Gastrocnemius medialis (tissue), 4 donors: ENCODE data around the gene ZAP70. TPM values are rescaled to one million over a fixed set of nuclear protein-coding genes. Genes with fewer than 3 reads are reported as not detected.

Experiments
- ATAC-seq, 2 donors: fragments of 150-250 bp; one replicate each; pipeline ENCODE4 v1.9.1; 2016
- DNase-seq, 2 donors: peaks; one replicate each; pipeline ENCODE4 v3.0.0-alpha.2; 2019
- H3K27ac ChIP-seq, 4 donors: fragments of 200-600 bp; sonication (generic); 1 replicate in 1 of 4; 2 replicates in 3 of 4; pipeline ENCODE4 v1.5.1; 2016 to 2018; ENCODE audit warnings: mild to moderate bottlenecking in 2 of 4, moderate library complexity in 1 of 4
- H3K27me3 ChIP-seq, 3 donors: fragments of 200-600 bp; sonication (generic) in 2 of 3; 1 replicate in 1 of 3; 2 replicates in 2 of 3; pipeline versions ENCODE4 v1.5.1 to v1.6.0; 2016 to 2019; ENCODE audit warnings: mild to moderate bottlenecking in 1 of 3, moderate library complexity in 1 of 3
- H3K36me3 ChIP-seq, 2 donors: fragments of 200-600 bp; sonication (generic) in 1 of 2; one replicate each; pipeline ENCODE4 v1.5.1; 2017 to 2018
- H3K4me1 ChIP-seq, 2 donors: fragments of 200-600 bp; sonication (generic) in 1 of 2; one replicate each; pipeline ENCODE4 v1.5.1; 2016 to 2017; ENCODE audit warnings: mild to moderate bottlenecking in 2 of 2
- H3K4me3 ChIP-seq, 4 donors: fragments of 200-600 bp; sonication (generic) in 3 of 4; 1 replicate in 1 of 4; 2 replicates in 3 of 4; pipeline ENCODE4 v1.5.1; 2016 to 2019; ENCODE audit warnings: mild to moderate bottlenecking in 2 of 4
- H3K9me3 ChIP-seq, 3 donors: fragments of 200-600 bp; sonication (generic) in 2 of 3; 1 replicate in 1 of 3; 2 replicates in 2 of 3; pipeline ENCODE4 v1.5.1; 2016 to 2019
- POLR2A ChIP-seq, 2 donors: fragments of 450-650 bp; IDR thresholded peaks; one replicate each; pipeline ENCODE4 v1.6.1; 2017; ENCODE audit warnings: antibody characterized with exemption in 2 of 2, mild to moderate bottlenecking in 2 of 2, moderate library complexity in 2 of 2
- in situ Hi-C, 4 donors: fragments of 200-750 bp; cut with MboI; loops; one replicate each; pipeline versions ENCODE4 v1.15.0 to v1.8.0; 2017; ENCODE audit warnings: low sequenced_read_pairs in 4 of 4
- intact Hi-C: fragments of 100-400 bp; cut with DNase I; formaldehyde crosslinking; loops from one replicate; pipeline ENCODE4 v1.15.1; 2023; ENCODE audit warnings: low total_unique reads
- total RNA-seq, 4 donors: library from RNA; depleted of rRNA; stranded (reverse); fragments of >200 nt; gene quantifications; one replicate each; pipeline versions ENCODE4 v1.1.0 to v1.2.3, GENCODE V29; 2016
- TF ChIP-seq, protein P1 (sequence below), 5 experiments: fragments of 450-650 bp in 3 of 5; fragments of 200-600 bp in 2 of 5; sonication (generic) in 2 of 5; IDR thresholded peaks in 4 of 5; conservative IDR thresholded peaks in 1 of 5; 1 replicate in 4 of 5; 2 replicates in 1 of 5; pipeline ENCODE4 v1.5.1; 2016 to 2019; ENCODE audit warnings: antibody characterized with exemption in 5 of 5, mild to moderate bottlenecking in 3 of 5, moderate library complexity in 3 of 5

ZAP70 gene
- total RNA-seq, 4 donors from 2014 or later, result 0.25 to 1.1 TPM; not detected in 2

DNA sequence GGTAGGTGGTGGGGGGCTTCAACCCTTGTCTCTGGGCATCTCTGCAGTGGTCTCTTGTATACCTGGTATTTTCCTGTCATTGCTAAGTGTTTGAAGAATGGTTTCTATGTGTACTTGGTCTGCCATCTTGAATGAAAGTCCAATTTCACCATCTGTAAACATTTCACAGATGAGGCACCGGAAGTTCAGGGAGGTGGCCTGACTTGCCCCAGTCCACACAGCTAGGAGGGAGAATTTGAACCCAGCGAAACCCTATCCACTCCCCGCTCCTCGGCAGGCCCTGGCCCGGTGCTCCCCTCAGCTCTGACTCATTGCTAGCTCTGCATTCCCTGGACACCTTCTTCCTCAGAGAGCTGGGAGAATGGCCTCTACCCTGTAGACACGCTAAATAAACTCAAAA lies 30.5 kb downstream of the ZAP70 start:
- no peak for TF ChIP-seq POLR2A (IDR thresholded peaks at IDR 0.05)
- TF ChIP-seq, protein P1, sequence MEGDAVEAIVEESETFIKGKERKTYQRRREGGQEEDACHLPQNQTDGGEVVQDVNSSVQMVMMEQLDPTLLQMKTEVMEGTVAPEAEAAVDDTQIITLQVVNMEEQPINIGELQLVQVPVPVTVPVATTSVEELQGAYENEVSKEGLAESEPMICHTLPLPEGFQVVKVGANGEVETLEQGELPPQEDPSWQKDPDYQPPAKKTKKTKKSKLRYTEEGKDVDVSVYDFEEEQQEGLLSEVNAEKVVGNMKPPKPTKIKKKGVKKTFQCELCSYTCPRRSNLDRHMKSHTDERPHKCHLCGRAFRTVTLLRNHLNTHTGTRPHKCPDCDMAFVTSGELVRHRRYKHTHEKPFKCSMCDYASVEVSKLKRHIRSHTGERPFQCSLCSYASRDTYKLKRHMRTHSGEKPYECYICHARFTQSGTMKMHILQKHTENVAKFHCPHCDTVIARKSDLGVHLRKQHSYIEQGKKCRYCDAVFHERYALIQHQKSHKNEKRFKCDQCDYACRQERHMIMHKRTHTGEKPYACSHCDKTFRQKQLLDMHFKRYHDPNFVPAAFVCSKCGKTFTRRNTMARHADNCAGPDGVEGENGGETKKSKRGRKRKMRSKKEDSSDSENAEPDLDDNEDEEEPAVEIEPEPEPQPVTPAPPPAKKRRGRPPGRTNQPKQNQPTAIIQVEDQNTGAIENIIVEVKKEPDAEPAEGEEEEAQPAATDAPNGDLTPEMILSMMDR (IDR thresholded peaks at IDR 0.05 in 4 of 5, conservative IDR thresholded peaks at IDR 0.05 in 1 of 5), result no peak
- H3K27me3 ChIP-seq, result no peaks in the 10 kb centered on the region
- H3K4me3 ChIP-seq, result no peak overlapping the region
- H3K9me3 ChIP-seq, result no peaks in the 10 kb centered on the region
- no peak overlapping the region for H3K27ac ChIP-seq
- no peaks in the 10 kb centered on the region for H3K4me1 ChIP-seq
- intact Hi-C loops (no loop called here), in situ Hi-C loops (no loop called here)
- H3K36me3 ChIP-seq, result peaks cover 0 to 9% of the 10 kb centered on the region in 2 donors
- no peak for ATAC-seq
- no peak for DNase-seq

DNA sequence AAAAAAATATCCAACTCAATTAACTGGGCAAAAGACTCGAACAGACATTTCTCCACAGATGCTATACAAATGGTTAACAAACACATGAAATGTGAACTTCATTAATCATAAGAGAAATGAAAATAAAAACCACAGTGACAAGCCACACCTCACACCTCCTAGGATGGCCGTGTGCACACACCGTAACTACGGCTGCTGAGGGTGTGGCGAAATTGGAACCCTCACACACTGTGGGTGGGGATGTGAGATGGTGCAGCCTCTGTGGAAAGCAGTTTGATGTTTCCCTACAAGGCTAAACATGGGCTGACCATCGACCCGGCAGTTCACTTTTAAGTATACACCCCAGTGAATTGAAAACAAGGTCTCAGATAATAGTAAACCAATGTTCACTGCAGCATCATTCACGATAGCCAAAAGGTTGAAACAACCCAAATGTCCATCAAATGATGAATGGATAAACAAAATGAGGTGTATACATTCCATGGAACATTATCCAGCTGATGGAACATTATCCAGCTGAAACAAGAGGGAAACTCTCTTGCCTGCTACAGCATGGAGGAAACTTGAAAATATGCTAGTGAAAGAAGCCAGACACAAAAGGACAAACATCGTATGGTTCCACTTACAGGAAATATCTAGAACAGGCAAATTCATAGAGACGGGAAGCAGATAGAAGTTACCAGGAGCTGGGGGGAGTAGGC lies 32.2 kb downstream of the ZAP70 start:
- Histone ChIP-seq H3K9me3 (no peaks in the 10 kb centered on the region), H3K4me1 (no peaks in the 10 kb centered on the region), H3K27ac (no peak overlapping the region), H3K4me3 (no peak overlapping the region), H3K36me3 (peaks cover 0 to 9% of the 10 kb centered on the region in 2 donors), H3K27me3 (no peaks in the 10 kb centered on the region)
- ATAC-seq (no peak), DNase-seq (no peak)
- TF ChIP-seq POLR2A (IDR thresholded peaks at IDR 0.05), result no peak
- TF ChIP-seq, protein P1 (IDR thresholded peaks at IDR 0.05 in 4 of 5, conservative IDR thresholded peaks at IDR 0.05 in 1 of 5), result no peak
- in situ Hi-C loops (no loop called here), intact Hi-C loops (no loop called here)

DNA sequence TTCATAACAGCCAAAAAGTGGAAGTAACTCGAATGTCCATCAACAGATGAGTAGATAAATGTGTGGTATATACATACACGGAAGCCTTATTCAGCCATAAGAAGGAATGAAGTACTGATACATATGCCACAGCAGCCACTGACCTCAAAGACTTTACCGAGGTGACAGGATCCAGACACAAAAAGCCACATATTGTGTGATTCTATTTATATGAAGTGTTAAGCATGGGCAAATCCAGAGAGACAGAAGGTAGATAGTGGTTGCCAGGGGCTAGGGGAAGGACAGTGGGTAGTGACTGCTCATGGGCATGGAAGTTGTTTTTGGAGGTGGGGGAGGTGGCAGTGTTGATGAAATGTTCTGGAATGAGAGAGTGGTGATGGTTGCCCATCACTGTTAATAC lies 33.9 kb downstream of the ZAP70 start:
- in situ Hi-C loops, result no loop called here
- Histone ChIP-seq H3K27me3 (no peaks in the 10 kb centered on the region), H3K4me3 (no peak overlapping the region), H3K27ac (no peak overlapping the region), H3K36me3 (peaks cover 0 to 9% of the 10 kb centered on the region in 2 donors), H3K9me3 (no peaks in the 10 kb centered on the region), H3K4me1 (no peaks in the 10 kb centered on the region)
- DNase-seq, result no peak
- ATAC-seq, result no peak
- TF ChIP-seq, protein P1 (IDR thresholded peaks at IDR 0.05 in 4 of 5, conservative IDR thresholded peaks at IDR 0.05 in 1 of 5), result no peak
- no peak for TF ChIP-seq POLR2A (IDR thresholded peaks at IDR 0.05)
- intact Hi-C loops, result no loop called here

DNA sequence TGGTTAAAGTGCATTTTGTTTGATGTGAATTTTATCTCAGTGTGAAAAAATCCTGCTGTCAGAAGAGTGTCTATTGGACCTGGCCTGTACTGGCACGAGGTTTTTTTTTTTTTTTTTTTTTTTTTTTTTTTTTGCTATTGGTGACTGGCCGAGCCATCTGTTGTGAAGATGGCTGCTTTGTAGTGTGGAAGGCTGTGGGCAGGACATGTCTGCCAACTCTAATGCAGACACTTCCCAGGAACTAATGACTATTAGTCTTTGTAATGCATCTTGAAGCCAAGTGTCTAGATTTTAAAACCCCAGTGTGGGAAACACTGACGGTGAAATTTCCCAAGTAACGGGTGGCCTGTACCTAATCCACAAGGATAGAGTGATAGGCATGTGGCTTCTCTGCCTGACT lies 34.3 kb downstream of the ZAP70 start:
- intact Hi-C loops (no loop called here), in situ Hi-C loops (no loop called here)
- Histone ChIP-seq H3K9me3 (no peaks in the 10 kb centered on the region), H3K27me3 (no peaks in the 10 kb centered on the region), H3K4me3 (no peak overlapping the region), H3K4me1 (no peaks in the 10 kb centered on the region), H3K27ac (no peak overlapping the region), H3K36me3 (peaks cover 0 to 9% of the 10 kb centered on the region in 2 donors)
- TF ChIP-seq, protein P1 (IDR thresholded peaks at IDR 0.05 in 4 of 5, conservative IDR thresholded peaks at IDR 0.05 in 1 of 5), result no peak
- no peak for TF ChIP-seq POLR2A (IDR thresholded peaks at IDR 0.05)
- ATAC-seq (no peak), DNase-seq (no peak)

DNA sequence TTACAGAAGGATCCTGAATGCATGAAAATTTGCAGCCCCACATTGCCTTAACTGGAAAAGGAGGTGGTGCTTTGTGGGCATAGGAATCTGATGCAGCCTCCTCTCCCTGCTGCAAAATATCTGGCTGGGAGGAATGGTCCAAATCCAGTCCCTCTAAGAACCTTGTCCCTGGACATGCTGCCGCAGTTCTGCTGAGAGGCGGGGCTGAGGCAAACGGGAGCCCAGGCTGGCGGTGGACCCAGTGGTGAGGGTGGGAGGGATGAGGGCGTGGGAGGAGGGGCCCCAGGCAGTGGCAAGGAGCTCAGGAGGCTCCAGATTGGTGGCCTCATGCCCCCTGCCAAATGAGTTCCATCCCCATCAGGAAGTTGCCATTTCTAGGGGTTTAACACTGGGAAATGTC lies 36.2 kb downstream of the ZAP70 start:
- DNase-seq, result no peak
- peaks cover 0 to 12% of the 10 kb centered on the region in 2 donors for H3K36me3 ChIP-seq
- H3K4me3 ChIP-seq, result no peak overlapping the region
- intact Hi-C loops (no loop called here), in situ Hi-C loops (no loop called here)
- H3K27me3 ChIP-seq, result no peaks in the 10 kb centered on the region
- H3K4me1 ChIP-seq, result no peaks in the 10 kb centered on the region
- H3K27ac ChIP-seq, result no peak overlapping the region
- TF ChIP-seq POLR2A (IDR thresholded peaks at IDR 0.05), result no peak
- TF ChIP-seq, protein P1 (IDR thresholded peaks at IDR 0.05 in 4 of 5, conservative IDR thresholded peaks at IDR 0.05 in 1 of 5), result no peak
- no peaks in the 10 kb centered on the region for H3K9me3 ChIP-seq
- no peak for ATAC-seq
